ENCODE data around the gene ZNF814. TPM values are rescaled to one million over a fixed set of nuclear protein-coding genes. Genes with fewer than 3 reads are reported as not detected.

ZNF814 gene
- total and polyA plus RNA-seq, 11 donors, result 8.7 to 20.9 (median 10.5) TPM

- TF ChIP-seq POLR2A (IDR thresholded peaks at IDR 0.05) (no peak), CTCF (IDR thresholded peaks at IDR 0.05) (no peak)
- WGBS, 4 donors, result 76 to 95% (median 91%) methylated on average over 5 of the region's 5 CpGs
- Histone ChIP-seq H3K36me3 (peaks cover 0 to 50% (median 11%) of the 10 kb centered on the region in 9 donors), H3K4me1 (peaks cover 0 to 57% (median 16%) of the 10 kb centered on the region in 12 donors), H3K9me3 (no peaks in the 10 kb centered on the region), H3K4me3 (no peak overlapping the region), H3K27ac (peak overlapping the region in 1 of 12 donors; percentile 82), H3K27me3 (no peaks in the 10 kb centered on the region)
- DNase-seq (no peak), ATAC-seq (no peak)
- intact Hi-C loops (cut with DNase I), result no loop called here
Measured at GRCh38 chr19:57800696-57801095, 88.1 kb downstream of the ZNF814 start.

Other genes starting within 250 kb of the ZNF814 start
- under 1 TPM in 1 of 9 donors, not detected in 8; 0.14 TPM for gene ZSCAN4, start 220.1 kb downstream of the ZNF814 start, total RNA-seq
- gene ZSCAN4, start 220.1 kb downstream of the ZNF814 start, polyA plus RNA-seq, result under 1 TPM; 0.03 to 0.11 TPM
- 10 to 100 TPM in 1 of 9 donors, 1 to 10 TPM in 8; 3.0 to 11.3 (median 4.3) TPM for gene ZNF551, start 207.1 kb downstream of the ZNF814 start, total RNA-seq
- 1 to 10 TPM; 2.4 to 3.9 TPM for gene ZNF551, start 207.1 kb downstream of the ZNF814 start, polyA plus RNA-seq
- gene ZNF154, start 179.8 kb downstream of the ZNF814 start, total RNA-seq, result 1 to 10 TPM; 1.4 to 5.3 (median 4.0) TPM
- 1 to 10 TPM; 1.4 to 4.3 TPM for gene ZNF154, start 179.8 kb downstream of the ZNF814 start, polyA plus RNA-seq
- 10 to 100 TPM in 2 of 9 donors, 1 to 10 TPM in 7; 5.1 to 10.7 (median 7.6) TPM for gene ZNF671, start 161.4 kb downstream of the ZNF814 start, total RNA-seq
- gene ZNF671, start 161.4 kb downstream of the ZNF814 start, polyA plus RNA-seq, result 1 to 10 TPM; 4.6 to 4.9 TPM
- 10 to 100 TPM in 7 of 9 donors, 1 to 10 TPM in 2; 8.1 to 17.3 (median 12.9) TPM for gene ZNF776, start 142.2 kb downstream of the ZNF814 start, total RNA-seq
- gene ZNF776, start 142.2 kb downstream of the ZNF814 start, polyA plus RNA-seq, result 1 to 10 TPM; 4.8 to 9.6 TPM
- 10 to 100 TPM in 7 of 9 donors, 1 to 10 TPM in 2; 6.7 to 13.3 (median 11.9) TPM for gene ZNF586, start 119.4 kb downstream of the ZNF814 start, total RNA-seq
- gene ZNF586, start 119.4 kb downstream of the ZNF814 start, polyA plus RNA-seq, result 1 to 10 TPM; 8.5 to 9.2 TPM
- 1 to 10 TPM; 2.6 to 5.2 (median 3.9) TPM for gene ZNF552, start 74.1 kb downstream of the ZNF814 start, total RNA-seq
- gene ZNF552, start 74.1 kb downstream of the ZNF814 start, polyA plus RNA-seq, result 1 to 10 TPM; 1.7 to 3.4 TPM
- 1 to 10 TPM; 4.6 to 9.2 (median 6.5) TPM for gene ZNF587B, start 58.7 kb downstream of the ZNF814 start, total RNA-seq
- gene ZNF587B, start 58.7 kb downstream of the ZNF814 start, polyA plus RNA-seq, result 1 to 10 TPM; 2.9 to 5.9 TPM
- 10 to 100 TPM in 7 of 9 donors, 1 to 10 TPM in 2; 9.4 to 25.4 (median 15.0) TPM for gene ZNF587, start 39.2 kb downstream of the ZNF814 start, total RNA-seq
- 10 to 100 TPM in 1 of 2 donors, 1 to 10 TPM in 1; 8.9 to 23.3 TPM for gene ZNF587, start 39.2 kb downstream of the ZNF814 start, polyA plus RNA-seq
- gene ZNF417, start 27.6 kb upstream of the ZNF814 start, total RNA-seq, result 10 to 100 TPM in 4 of 9 donors, 1 to 10 TPM in 5; 7.8 to 15.6 (median 9.1) TPM
- gene ZNF417, start 27.6 kb upstream of the ZNF814 start, polyA plus RNA-seq, result 1 to 10 TPM; 3.8 to 5.0 TPM
- gene ZNF418, start 46.4 kb upstream of the ZNF814 start, total RNA-seq, result 10 to 100 TPM in 6 of 9 donors, 1 to 10 TPM in 3; 6.3 to 17.0 (median 11.9) TPM
- gene ZNF418, start 46.4 kb upstream of the ZNF814 start, polyA plus RNA-seq, result 1 to 10 TPM; 3.5 to 8.6 TPM
- 10 to 100 TPM in 4 of 9 donors, 1 to 10 TPM in 5; 5.1 to 13.4 (median 9.7) TPM for gene ZNF256, start 58.7 kb upstream of the ZNF814 start, total RNA-seq
- gene ZNF256, start 58.7 kb upstream of the ZNF814 start, polyA plus RNA-seq, result 1 to 10 TPM; 5.6 to 6.0 TPM
- 1 to 10 TPM; 1.0 to 2.8 (median 2.3) TPM for gene C19orf18, start 85.5 kb upstream of the ZNF814 start, total RNA-seq
- gene C19orf18, start 85.5 kb upstream of the ZNF814 start, polyA plus RNA-seq, result 1 to 10 TPM in 1 of 2 donors, under 1 TPM in 1; 0.40 to 4.5 TPM
- gene ZNF606, start 113.8 kb upstream of the ZNF814 start, total RNA-seq, result 10 to 100 TPM in 7 of 9 donors, 1 to 10 TPM in 2; 7.8 to 14.3 (median 12.2) TPM
- gene ZNF606, start 113.8 kb upstream of the ZNF814 start, polyA plus RNA-seq, result 10 to 100 TPM in 1 of 2 donors, 1 to 10 TPM in 1; 6.4 to 10.7 TPM
- not detected for gene ZSCAN1, start 145.0 kb upstream of the ZNF814 start, total RNA-seq
- under 1 TPM in 1 of 2 donors, not detected in 1; 0.14 TPM for gene ZSCAN1, start 145.0 kb upstream of the ZNF814 start, polyA plus RNA-seq
- 1 to 10 TPM; 2.1 to 4.5 (median 3.4) TPM for gene ZNF135, start 170.2 kb upstream of the ZNF814 start, total RNA-seq
- gene ZNF135, start 170.2 kb upstream of the ZNF814 start, polyA plus RNA-seq, result 1 to 10 TPM; 2.0 to 3.9 TPM
- gene ZSCAN18, start 209.2 kb upstream of the ZNF814 start, total RNA-seq, result 100 to 1,000 TPM in 1 of 9 donors, 10 to 100 TPM in 8; 45.1 to 114 (median 73.4) TPM
- 10 to 100 TPM; 41.9 to 71.8 TPM for gene ZSCAN18, start 209.2 kb upstream of the ZNF814 start, polyA plus RNA-seq